ENCODE results near the gene CACNA2D4.
"Not testable (repeated sequence)": the region's sequence is repeated elsewhere in the genome, so short reads cannot be mapped to it uniquely, and the experiment has no call there.

Gene CACNA2D4

DNA sequence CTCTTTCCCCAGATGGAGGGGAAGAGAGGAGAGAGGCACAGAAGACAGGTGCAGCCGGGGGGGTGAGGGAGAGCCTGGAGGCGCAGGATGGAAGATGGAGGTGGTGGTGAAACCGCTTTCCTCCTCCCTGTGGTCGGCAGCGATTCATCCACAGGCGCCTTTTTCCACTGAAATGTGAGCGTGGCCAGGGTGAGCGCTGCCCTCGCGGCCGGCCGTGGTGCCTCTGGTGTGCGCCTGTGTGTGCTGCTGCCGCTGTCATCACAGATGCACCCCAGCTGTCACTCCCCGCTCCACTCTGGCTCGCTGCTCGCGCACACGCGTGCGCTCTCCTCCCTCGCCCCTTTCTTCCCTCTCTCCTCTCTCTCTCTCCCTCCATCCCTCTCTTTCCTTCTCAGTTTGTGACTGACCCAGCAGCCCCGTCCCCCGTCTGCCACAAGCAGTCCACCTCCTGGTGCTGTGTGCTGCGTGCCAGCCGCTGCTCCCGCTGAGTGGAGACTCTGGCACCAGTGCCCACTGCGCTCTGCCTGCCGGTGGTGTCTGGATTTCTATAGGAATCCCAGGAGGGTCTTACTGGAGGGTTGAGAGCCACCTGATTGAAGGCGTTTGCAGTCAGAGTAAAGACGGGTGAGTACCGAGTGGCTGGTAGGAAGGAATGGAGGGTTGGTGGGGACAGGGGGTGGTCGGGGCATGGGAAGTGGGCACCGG is 98.1 kb downstream of the CACNA2D4 start, which contains the start of gene LRTM2:
Gene LRTM2, plus strand, starts transcription at position 375 of the 705 bp plus-strand sequence. CDS start 7,584 bp downstream, outside the sequence.
- no peak for DNase-seq (ENCODE audit: low read depth in 1 of 2, low spot score in 1 of 2)

DNA sequence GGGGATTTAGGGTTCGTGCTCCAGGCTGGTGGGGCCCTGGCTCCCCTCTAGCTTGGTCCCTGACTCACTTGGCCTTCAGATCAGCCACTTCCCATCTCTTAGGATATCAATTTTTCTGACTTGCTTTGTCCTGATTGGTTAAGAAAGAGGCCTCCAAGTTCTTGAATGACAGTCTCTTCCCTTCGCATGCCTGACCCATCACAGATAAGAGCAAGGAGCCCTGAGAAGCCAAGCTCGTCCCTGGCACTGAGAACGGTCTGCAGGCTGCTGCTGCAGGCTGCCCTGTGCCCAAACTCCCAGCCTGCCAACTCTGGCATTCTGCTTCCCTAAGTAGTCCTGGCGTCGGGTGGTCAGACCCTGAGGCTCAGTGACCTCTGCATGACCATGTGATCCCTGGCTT is 98.9 kb downstream of the CACNA2D4 start:
- no peak for DNase-seq (ENCODE audit: low read depth in 1 of 2, low spot score in 1 of 2)

DNA sequence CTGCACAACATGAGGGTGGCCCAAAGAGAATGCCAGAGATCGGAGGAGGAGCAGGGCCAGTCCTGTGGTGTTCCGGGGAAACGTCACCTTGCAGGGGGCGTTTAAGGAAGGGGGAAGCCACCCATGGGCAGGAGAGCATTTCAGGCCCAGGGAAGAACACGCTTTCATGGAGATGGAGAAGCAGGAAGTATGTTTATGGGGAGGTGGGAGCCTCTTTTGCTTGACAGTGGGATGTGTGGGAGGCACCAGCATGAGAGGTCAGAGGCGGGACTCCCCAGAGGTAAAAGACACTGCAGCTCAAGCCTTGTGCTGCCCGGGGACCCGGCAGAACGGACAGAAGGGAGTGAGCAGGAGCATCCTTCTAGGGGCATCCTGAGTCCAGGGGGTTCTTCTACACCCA is 99.4 kb downstream of the CACNA2D4 start:
- DNase-seq (ENCODE audit: low read depth in 1 of 2, low spot score in 1 of 2), result no peak

DNA sequence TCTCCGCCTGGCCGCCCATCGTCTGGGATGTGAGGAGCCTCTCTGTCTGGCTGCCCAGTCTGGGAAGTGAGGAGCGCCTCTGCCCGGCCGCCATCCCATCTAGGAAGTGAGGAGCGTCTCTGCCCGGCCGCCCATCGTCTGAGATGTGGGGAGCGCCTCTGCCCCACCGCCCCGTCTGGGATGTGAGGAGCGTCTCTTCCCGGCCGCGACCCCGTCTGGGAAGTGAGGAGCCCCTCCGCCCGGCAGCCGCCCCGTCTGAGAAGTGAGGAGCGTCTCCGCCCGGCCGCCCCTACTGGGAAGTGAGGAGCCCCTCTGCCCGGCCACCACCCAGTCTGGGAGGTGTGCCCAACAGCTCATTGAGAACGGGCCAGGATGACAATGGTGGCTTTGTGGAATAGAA is 100.5 kb downstream of the CACNA2D4 start:
- not testable (repeated sequence) for DNase-seq (ENCODE audit: low read depth in 1 of 2, low spot score in 1 of 2)

DNA sequence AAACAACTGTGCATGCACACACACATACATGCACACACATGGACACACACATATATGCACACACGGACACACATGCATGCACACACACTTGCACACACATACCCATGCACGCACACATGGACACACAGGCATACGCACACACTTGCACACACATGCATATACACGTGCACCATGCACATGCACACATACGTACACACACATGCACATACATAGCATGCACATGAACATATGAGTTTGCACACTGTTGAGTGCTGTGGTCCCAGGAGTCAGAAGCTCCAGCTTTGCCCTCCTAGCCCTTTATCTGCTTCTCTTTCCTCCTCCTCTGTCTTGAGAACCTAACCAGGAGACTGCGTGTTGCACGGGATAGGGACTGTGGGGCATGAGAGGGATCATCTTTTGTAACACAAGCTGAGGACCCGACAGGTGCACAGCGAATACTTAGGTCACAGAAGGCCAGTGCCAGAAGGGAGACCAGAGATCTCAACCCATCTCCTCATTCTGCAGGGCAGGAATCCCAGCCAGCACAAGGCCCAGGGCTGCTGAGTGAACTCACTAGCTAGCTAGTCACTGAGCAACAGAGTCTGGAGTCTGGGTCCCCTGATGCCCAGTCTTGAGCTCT is 101.6 kb downstream of the CACNA2D4 start:
- DNase-seq (ENCODE audit: low read depth in 1 of 2, low spot score in 1 of 2), result no peak

DNA sequence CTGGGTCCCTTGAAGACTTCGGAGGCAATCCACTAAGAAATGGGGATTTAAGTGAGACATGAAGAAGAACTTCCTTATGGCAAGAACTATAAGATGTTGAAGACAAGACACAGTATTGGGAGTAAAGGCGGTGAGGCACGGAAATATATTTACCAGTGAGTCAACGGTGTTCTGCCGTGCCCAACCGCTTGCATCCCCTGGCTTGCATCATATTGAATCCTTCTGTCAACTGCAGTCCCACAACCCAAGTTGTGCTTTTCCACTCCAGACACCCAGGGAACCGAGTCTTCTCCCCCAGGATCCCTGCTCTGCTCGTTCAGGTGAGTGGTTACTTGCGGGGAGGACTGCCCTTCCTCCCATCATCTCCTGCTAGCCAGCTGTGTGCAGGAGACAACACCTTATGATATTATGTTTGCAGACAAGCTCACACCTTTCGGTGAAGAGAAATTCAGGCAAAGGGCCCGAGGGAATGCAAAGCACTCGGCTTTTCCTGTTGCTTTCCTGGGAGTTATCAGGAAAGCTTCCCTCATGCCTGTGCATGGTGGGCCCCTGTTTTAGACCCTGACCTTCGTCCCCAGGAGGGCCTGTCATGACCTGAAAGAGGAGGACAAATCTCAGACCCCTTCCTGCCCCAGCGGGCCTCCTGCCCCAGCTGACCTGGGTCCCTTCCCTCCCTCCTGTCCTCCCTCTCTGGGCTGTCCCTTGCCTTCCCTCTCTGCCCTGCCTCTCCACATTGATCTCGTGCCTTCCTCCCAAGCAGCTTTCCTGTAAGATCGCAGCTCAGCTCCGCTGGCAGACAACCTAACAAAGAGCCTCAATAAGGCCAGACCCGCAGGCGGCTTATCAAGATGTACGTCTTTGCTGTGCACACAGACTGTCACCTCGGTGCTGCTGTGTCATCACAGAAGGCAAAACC is 102.4 kb downstream of the CACNA2D4 start:
- DNase-seq (ENCODE audit: low read depth in 1 of 2, low spot score in 1 of 2), result no peak

DNA sequence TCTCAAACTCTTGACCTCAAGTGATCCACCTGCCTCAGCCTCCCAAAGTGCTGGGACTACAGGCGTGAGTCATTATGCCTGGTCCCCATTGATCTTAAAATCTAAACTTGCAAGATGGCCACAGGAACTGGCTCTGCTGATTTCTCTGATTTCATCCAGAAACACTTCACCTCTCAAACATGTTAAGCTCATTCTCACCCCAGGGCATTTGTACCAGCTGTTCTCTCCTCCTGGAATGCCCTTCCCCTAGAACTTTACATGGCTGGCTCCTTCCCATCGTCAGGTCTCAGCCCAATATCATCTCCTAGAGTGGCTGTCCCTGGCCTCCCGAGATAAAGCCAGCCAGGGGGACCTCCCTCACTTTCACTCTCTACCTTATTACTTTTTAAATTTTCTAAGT is 103.3 kb downstream of the CACNA2D4 start:
- DNase-seq (ENCODE audit: low read depth in 1 of 2, low spot score in 1 of 2), result no peak

DNA sequence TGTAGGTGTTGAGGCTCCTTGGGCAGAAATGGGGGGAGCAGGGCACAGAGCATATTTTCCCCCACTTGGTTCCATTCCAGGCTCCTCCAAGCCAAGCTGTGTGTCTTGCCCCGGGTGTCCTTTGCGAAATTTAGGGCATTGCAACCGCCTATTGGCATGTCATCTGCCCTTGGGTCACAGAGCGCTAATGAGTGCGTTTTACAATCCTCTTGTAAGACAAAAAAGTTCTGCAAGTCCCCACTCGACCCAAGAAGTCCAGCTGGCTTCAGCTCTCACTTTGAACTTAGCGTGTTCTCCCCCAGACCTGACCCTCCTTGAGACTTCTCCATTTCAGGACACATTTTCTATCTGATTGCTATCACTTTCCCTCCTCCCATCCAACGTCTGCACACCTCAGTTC is 104.2 kb downstream of the CACNA2D4 start:
- DNase-seq (ENCODE audit: low read depth in 1 of 2, low spot score in 1 of 2), result no peak

DNA sequence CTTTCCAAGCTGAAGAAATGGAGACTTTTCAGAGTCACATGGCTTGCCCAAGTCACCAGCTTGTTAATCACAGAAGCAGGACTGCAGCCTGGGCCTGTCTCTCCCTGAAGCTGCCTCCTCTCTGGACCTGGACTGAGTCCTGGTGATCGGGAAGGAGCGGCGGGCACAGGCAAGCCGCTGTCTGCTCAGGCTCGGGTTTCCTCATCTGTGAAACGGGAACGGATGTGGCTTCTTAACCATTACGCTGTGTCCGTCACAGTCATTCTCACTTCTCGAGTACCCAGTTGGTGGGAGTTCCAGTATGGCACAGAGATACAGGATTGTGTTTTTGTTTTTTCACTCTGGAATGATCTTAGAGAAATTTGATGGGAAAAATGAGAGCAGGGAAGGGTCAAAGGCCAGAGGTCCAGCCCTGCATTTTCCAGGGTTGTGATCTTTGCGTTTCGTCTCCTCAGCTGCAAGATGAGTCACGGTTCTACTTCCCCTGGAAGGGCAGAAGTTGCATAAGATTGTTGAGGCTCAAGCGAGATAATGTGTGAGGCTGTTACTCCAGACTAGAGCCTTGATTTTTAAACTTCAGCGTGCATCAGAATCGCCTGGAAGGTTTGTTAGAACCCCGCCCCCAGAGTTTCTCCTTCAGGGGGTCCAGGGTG is 105.7 kb downstream of the CACNA2D4 start:
- no peak for DNase-seq (ENCODE audit: low read depth in 1 of 2, low spot score in 1 of 2)

DNA sequence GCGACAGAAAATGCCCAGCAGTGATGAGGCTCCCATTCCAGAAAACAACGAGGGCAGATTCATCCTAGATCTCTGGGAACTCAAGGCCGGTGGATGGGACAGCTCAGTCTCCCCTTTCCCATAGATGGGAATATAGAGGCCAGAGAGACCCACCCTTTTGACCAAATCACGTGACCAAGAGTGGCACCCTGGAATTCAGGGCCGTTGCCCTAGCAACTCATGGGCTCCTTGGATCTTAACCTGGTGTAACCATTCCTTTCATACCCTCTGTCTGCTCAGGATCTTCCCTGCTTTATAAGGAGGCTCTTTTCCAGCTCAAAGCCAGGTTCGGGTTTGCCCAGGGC is 106.5 kb downstream of the CACNA2D4 start:
- DNase-seq (ENCODE audit: low read depth in 1 of 2, low spot score in 1 of 2), result no peak

DNA sequence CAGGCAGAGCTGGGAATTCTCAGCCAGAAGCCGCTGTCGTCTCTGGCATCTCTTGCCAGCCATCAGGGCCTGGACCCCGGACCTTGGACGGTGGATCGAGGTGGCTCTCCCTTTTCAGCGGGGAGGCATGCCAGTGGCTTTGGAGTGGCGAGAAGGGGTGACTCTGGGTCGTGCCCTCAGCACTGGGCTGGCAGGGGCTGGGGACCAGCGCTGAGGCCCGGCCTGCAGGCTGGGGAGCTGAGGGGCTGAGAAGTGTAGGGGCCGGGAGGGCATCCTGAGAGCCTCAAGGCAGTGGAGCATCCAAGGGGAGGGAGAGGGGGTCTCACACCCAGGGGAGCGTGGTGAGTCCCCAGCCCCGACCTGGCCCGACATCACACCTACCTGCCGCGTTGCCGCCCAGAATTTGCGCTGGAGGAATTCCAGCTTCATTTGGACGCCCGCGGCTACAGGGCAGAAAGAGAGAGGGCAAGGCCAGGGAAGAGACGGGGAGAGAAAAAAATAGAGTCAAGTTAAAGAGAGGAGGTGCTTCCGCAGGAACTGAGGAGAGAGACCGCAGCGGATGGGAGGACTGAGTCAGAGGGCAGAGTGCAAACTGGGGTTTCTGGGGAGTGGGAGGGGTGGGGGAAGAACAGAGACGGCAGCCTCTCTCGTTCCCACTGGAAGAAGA is 107.0 kb downstream of the CACNA2D4 start:
- peak in 1 of 2 donors; percentile 27 for DNase-seq (ENCODE audit: low read depth in 1 of 2, low spot score in 1 of 2)

DNA sequence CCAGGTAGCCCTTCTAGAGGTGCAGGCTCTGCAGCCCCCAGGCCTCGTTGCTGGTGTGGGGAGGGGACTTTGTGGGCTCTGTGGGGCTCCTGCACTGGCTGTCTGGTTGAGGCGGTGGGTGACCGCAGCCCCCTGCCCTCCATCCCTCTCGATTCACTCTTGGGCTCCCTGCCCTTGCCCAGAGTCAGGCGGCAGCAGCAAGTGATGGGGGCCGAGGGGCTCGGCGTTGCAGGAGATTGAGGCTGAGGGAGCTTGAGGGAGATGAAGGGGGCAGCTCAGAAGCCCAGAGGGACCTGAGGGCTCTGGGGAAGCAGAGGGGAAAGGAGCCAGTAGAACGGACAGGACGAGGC is 107.5 kb downstream of the CACNA2D4 start:
- no peak for DNase-seq (ENCODE audit: low read depth in 1 of 2, low spot score in 1 of 2)

DNA sequence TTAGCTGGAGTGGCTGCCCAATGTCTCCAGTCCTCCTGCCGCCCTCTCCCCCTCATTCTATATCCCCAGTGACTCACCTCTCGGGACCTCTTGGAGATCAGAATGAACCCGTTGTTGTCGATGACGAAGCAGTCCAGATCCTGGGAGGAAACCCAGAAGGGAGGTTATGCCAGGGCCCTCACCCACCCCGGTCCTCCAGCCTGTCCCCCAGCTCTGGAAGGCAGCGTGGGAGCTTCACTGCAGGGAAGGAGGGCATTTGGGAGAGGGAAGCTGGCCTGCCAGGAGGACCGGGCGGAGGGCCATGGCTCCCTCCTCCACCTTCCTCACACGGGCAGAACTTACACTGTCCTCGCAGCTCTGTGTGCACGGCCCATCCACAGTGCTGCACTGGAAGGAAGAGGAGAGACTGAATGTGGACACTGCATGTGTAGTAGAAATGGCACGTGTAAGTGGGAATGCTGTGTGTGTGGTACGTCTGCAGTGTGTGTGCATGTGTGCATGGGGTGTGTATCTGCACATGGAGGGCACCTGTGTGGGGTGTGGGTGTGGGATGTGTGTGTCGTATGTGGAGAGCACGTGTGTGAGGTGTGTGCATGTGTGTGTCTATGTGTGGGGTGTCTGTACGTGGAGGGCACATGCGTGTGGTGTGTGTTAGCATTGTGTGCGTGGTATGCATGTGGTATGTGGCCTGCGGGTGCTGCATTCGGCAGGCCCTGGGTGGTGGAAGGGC is 108.1 kb downstream of the CACNA2D4 start:
- no peak for DNase-seq (ENCODE audit: low read depth in 1 of 2, low spot score in 1 of 2)

DNA sequence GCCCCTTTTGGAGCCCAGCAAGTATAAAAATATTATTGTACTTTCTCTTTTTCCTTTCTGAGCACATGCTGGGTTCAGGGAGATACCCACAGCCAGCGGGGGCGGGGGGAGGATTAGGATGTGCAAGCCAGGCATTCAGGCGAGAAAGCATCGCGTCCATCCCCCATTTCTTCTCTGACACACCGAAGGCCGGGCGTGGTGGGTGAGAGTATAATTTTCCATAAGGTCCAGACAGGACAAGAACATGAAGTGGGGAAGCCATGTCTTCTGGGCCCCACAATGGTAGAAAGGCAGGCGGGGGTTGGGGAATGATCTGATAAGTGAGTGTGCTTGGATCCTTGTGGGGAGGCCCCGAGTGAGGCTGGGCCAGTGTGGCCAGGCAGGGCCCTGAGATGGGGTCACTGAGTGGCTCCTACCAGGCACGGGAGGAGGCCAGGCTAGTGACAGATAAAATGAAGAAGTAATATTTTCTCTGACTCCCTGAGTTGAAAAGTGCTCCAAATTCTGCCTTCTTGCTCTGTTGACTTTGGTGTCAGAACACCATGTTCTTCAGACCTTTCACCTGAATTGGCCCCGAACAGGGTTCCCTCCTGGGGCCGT is 108.8 kb downstream of the CACNA2D4 start:
- no peak for DNase-seq (ENCODE audit: low read depth in 1 of 2, low spot score in 1 of 2)

DNA sequence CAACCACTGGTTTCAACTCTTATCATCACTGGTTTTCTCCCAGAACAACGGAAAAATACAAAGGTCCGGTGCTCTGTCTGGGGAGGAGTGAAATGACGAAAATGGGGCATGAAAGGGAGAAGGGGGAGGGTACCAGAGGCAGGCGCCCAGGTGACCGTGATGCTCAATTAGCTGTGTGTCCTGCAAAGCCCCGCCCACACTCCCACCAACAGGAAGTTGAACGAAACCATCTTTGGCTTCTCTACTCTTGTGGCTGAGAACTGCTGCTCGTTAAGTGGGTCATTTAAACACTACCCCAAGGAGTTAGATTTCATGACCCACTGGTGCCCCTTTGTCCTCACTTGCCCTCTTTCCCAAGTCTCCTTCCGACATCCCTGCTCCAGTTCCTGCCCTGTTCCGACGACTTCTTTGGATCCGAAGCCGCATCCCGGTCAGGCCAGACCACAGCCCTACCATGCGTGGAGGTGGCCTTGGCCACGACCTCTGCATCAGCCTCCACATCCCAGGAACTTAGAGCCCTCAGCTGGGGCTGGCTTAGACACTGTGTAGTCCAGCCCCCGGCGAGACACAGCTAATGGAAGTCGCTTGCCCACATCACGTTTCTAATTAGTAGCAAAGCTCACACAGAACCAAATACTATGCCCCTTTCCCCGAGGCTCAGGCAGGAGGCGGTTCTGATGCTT is 109.5 kb downstream of the CACNA2D4 start:
- no peak for DNase-seq (ENCODE audit: low read depth in 1 of 2, low spot score in 1 of 2)

DNA sequence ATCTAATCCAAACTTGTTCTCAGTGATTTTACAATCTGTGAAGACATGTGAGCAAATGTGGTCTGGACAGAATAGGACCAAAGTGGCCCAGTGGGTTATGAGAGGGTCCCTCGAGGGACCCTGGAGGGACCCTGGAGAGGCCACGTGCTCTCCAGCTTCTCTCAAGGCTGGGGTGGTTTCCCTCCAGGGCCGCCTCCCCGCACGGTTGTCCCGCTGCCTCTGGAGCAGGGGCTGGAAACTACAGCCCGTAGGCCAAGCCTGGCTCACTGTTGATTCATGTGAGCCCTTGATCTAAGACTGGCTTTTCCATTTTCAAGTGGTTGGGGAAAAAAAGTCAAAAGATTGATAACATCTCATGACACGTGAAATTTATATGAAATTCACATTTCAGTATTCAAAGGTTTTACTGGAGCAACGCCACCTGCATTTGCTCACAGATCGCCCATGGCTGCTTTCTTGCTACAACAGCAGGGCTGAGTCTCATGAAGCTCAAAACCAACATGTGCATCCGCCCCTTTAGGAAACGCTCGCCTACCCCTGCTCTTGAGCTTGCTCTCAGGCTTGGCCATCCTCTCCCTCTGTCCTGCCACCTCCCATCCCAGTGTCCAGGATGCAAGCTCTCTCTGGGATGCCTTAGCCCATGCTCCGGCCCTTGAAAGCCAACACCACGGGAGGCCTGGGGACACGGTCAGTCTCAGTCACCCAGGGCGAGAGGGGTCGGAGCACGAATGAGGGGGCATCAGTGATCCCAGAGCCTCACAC is 110.2 kb downstream of the CACNA2D4 start:
- DNase-seq (ENCODE audit: low read depth in 1 of 2, low spot score in 1 of 2), result no peak

DNA sequence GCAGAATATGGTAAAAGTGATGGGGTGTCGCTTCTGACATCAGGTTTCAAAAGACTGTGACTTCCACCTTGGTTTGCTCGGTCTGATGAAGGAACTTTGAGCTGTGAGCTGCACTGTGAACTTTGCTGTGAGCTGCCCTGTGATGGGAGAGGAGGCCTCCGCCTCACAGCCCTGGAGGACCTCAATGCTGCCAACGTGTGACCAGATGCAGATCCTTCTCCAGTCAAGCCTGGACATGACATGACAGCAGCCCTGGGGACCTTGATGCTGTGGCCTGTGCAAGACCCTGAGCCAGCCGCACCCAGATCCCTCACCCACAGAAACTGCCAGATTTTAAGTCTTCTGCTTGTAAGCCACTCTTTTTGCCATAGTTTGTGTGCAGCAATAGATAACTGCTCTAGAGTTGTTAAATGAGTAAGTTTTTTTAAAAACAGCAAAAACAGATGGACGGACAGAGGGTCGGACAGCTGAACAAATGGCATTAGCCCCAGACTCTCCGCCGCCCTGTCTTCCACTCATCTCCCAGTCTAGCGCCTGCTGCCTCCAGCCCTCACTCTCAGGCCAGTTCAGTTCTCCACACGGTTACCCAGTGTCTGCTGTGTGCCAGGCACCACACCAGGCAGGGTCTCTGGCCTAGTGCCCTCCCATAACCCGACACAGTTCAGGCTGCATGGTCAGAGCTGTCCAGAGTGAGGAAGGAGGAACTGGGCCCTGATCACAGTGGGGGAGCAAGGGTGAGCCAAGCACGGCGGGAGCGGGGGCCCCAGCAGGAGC is 111.2 kb downstream of the CACNA2D4 start:
- no peak for DNase-seq (ENCODE audit: low read depth in 1 of 2, low spot score in 1 of 2)
